Tracheal epithelial cell (primary cell): ENCODE measurements around the gene SPAG9. TPM values are rescaled to one million over a fixed set of nuclear protein-coding genes. Genes with fewer than 3 reads are reported as not detected.

Experiments
- total RNA-seq: library from RNA; depleted of rRNA; stranded (reverse); fragments of >200 nt; gene quantifications from 2 replicates; pipeline ENCODE4 v1.2.1, GENCODE V29; 2014

The SPAG9 gene, protein sequence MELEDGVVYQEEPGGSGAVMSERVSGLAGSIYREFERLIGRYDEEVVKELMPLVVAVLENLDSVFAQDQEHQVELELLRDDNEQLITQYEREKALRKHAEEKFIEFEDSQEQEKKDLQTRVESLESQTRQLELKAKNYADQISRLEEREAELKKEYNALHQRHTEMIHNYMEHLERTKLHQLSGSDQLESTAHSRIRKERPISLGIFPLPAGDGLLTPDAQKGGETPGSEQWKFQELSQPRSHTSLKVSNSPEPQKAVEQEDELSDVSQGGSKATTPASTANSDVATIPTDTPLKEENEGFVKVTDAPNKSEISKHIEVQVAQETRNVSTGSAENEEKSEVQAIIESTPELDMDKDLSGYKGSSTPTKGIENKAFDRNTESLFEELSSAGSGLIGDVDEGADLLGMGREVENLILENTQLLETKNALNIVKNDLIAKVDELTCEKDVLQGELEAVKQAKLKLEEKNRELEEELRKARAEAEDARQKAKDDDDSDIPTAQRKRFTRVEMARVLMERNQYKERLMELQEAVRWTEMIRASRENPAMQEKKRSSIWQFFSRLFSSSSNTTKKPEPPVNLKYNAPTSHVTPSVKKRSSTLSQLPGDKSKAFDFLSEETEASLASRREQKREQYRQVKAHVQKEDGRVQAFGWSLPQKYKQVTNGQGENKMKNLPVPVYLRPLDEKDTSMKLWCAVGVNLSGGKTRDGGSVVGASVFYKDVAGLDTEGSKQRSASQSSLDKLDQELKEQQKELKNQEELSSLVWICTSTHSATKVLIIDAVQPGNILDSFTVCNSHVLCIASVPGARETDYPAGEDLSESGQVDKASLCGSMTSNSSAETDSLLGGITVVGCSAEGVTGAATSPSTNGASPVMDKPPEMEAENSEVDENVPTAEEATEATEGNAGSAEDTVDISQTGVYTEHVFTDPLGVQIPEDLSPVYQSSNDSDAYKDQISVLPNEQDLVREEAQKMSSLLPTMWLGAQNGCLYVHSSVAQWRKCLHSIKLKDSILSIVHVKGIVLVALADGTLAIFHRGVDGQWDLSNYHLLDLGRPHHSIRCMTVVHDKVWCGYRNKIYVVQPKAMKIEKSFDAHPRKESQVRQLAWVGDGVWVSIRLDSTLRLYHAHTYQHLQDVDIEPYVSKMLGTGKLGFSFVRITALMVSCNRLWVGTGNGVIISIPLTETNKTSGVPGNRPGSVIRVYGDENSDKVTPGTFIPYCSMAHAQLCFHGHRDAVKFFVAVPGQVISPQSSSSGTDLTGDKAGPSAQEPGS (N-terminal part only)
- 87.2 and 98.8 TPM in 2 replicates for total RNA-seq

DNA sequence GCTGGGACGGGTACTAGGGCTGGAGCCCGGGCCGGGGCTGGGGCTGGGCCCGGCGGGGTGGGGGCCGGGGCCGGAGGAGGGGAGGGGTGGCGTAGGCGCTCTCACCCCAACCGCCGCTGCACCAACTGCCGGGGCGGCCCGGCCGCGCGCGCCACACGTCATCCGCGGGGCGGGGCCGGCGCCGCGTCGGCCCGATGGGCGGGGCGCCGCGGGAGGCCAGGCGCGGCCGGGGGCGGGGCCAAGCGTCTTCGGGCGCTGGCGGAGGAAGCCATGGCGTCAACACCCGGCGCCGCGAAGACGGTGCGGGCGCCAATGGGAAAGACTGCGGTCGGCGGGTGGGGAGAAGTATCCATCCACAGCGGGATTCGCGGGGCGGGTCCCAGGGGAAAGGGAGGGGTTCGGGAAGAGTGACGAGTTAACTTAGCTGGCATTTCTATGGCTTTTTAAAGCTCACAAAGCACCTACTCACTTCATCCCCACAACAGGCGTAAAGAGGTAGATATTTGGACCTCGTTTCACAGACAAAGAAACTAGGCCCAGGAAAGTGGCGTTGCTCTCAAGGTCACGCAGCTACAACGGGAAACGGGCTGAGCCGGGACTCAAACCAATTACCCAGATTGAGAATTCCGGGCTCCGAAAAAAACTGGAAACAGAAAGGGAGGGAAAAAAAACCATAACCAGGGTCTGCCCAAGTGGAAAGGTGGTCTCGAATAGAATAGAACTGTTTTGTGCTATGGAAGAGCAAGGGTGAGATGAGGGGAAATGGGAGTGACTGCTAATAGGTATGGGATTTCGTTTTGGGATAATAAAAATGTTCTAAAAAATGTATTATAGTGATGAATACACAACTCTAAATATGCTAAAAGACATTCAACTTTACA is at the start of gene SPAG9:
Gene SPAG9 (minus strand): TSS at position 130 of the 881 bp plus-strand sequence. CDS start 212 bp downstream, outside the sequence.

GRCh38 chr17:51166198-51166986 is 45.7 kb upstream of the SPAG9 start, which contains the start of gene NME2:
TSS of gene NME2 (plus strand) at chr17:51166411. CDS start at chr17:51166831, 420 bp downstream.

DNA sequence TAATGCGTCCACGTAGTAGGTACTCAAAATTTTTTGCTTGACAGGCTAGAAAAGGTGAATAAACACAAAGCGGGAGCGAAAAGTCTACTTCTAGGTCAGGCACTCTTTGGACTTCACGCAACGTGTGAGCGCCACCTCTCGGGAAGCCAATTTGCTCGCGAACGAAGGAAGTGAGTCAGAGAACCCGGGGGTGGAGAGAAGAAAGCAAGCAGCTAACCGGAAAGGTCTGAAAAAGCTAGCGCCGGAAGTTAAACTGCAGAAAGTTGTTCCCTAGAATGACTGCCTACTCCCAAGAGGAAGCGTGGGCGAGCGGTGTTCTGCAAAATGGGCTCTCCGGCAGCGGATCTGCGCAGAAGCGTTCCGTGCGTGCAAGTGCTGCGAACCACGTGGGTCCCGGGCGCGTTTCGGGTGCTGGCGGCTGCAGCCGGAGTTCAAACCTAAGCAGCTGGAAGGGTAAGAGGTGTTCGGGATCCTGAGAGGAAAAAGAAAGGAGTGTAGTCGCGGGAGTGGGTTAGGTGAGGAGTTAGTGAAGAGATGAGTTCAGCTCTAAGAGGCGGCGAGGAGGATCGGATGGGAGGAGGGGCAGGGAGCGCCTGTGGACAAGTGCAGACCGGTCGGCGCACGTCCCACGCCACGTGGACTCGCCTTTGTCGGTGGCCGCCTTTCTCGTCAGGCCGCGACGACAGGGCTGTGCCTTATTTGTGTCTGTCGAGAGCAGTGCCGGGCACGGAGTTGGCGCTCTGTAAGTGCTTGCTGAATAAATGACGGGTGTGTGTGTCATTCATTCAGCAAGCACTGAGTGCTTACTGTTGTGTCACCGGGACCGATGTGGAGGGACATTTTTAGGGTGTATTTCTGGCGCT is 32.8 kb upstream of the SPAG9 start, which contains the start of gene NME1:
Gene NME1 (plus strand): TSS at position 350 of the 863 bp plus-strand sequence. CDS start 2,096 bp downstream, outside the sequence.

Other genes starting within 250 kb of the SPAG9 start
- gene NME1, start 32.7 kb upstream of the SPAG9 start, total RNA-seq = 107 and 140 TPM in 2 replicates
- gene NME2, start 45.5 kb upstream of the SPAG9 start, total RNA-seq = 917 and 1,023 TPM in 2 replicates
- gene MBTD1, start 139.2 kb upstream of the SPAG9 start, total RNA-seq = 7.9 and 8.0 TPM in 2 replicates
- gene UTP18, start 139.7 kb upstream of the SPAG9 start, total RNA-seq = 36.9 and 53.9 TPM in 2 replicates